NK-92 treated with Interleukin-12 subunit alpha and Interleukin-12 subunit beta, amount 100 ng/mL, for 24 hours (cell line): Measurements from ENCODE around the gene HCFC1R1.

Source experiments
- DNase-seq: peaks from one replicate; lab custom pipeline; 2025; lab: John Stamatoyannopoulos, UW

Gene HCFC1R1

GRCh38 chr16:3019594-3020246 is 4.0 kb downstream of the HCFC1R1 start:
- DNase-seq: no peak

- DNase-seq: no peak
Observed at GRCh38 chr16:3017794-3018506, 5.8 kb downstream of the HCFC1R1 start, which contains the start of gene CLDN6. CLDN6 (minus strand) TSS chr16:3018183; CDS start chr16:3016021, 2,162 bp downstream.

GRCh38 chr16:3017344-3017743 is 6.4 kb downstream of the HCFC1R1 start:
- no peak for DNase-seq

- no peak for DNase-seq
Observed at GRCh38 chr16:3015865-3016521, 7.7 kb downstream of the HCFC1R1 start.

- no peak for DNase-seq
Observed at GRCh38 chr16:3014971-3015370, 8.8 kb downstream of the HCFC1R1 start.

GRCh38 chr16:3013998-3014690 is 9.6 kb downstream of the HCFC1R1 start:
- DNase-seq: no peak

- DNase-seq: no peak
Observed at GRCh38 chr16:3013491-3013951, 10.2 kb downstream of the HCFC1R1 start.

- no peak for DNase-seq
Observed at GRCh38 chr16:3012828-3013420, 10.8 kb downstream of the HCFC1R1 start, which contains the start of gene CLDN9. CLDN9 (plus strand) TSS chr16:3012923; CDS start chr16:3013363, 440 bp downstream.

- DNase-seq: no peak
Observed at GRCh38 chr16:3012246-3012645, 11.5 kb downstream of the HCFC1R1 start.

GRCh38 chr16:3010510-3010909 is 13.2 kb downstream of the HCFC1R1 start:
- DNase-seq: no peak

- no peak for DNase-seq
Observed at GRCh38 chr16:3009568-3010390, 14.0 kb downstream of the HCFC1R1 start.

- no peak for DNase-seq
Observed at GRCh38 chr16:3008690-3009037, 15.1 kb downstream of the HCFC1R1 start.

- no peak for DNase-seq
Observed at GRCh38 chr16:3007957-3008689, 15.6 kb downstream of the HCFC1R1 start.

- DNase-seq: no peak
Observed at GRCh38 chr16:3007059-3007956, 16.4 kb downstream of the HCFC1R1 start.

- DNase-seq: no peak
Observed at GRCh38 chr16:3004781-3005284, 18.9 kb downstream of the HCFC1R1 start.

- DNase-seq: no peak
Observed at GRCh38 chr16:3004319-3004718, 19.4 kb downstream of the HCFC1R1 start.

- peak; percentile 85 for DNase-seq
Observed at GRCh38 chr16:3003582-3004270, 20.0 kb downstream of the HCFC1R1 start.

- DNase-seq: no peak
Observed at GRCh38 chr16:3001316-3001715, 22.4 kb downstream of the HCFC1R1 start.
